ENCODE data around the gene ROR2. TPM values are rescaled to one million over a fixed set of nuclear protein-coding genes. Genes with fewer than 3 reads are reported as not detected.

The ROR2 gene
- total RNA-seq, 4 donors from 2014 or later: 0.19 to 1.7 (median 0.38) TPM

GRCh38 chr9:91784673-91785446 lies 165.2 kb downstream of the ROR2 start:
- no peak for TF ChIP-seq CTCF (IDR thresholded peaks at IDR 0.05; ENCODE audit: low read depth)

- TF ChIP-seq CTCF (IDR thresholded peaks at IDR 0.05; ENCODE audit: low read depth): no peak
Observed at GRCh38 chr9:91783876-91784672, 166.0 kb downstream of the ROR2 start.

GRCh38 chr9:91783411-91783810 lies 166.6 kb downstream of the ROR2 start:
- TF ChIP-seq CTCF (IDR thresholded peaks at IDR 0.05; ENCODE audit: low read depth): no peak

- no peak for TF ChIP-seq CTCF (IDR thresholded peaks at IDR 0.05; ENCODE audit: low read depth)
Observed at GRCh38 chr9:91782708-91783214, 167.3 kb downstream of the ROR2 start.

GRCh38 chr9:91781906-91782305 lies 168.1 kb downstream of the ROR2 start:
- TF ChIP-seq CTCF (IDR thresholded peaks at IDR 0.05; ENCODE audit: low read depth): no peak

GRCh38 chr9:91781116-91781515 lies 168.9 kb downstream of the ROR2 start:
- TF ChIP-seq CTCF (IDR thresholded peaks at IDR 0.05; ENCODE audit: low read depth): no peak

GRCh38 chr9:91778031-91778430 lies 172.0 kb downstream of the ROR2 start:
- no peak for TF ChIP-seq CTCF (IDR thresholded peaks at IDR 0.05; ENCODE audit: low read depth)
